ENCODE data around the gene DYRK3. TPM values are rescaled to one million over a fixed set of nuclear protein-coding genes. Genes with fewer than 3 reads are reported as not detected.

The DYRK3 gene
- polyA plus RNA-seq, 1 donor (not counting 4 experiments of a cell fraction or from before 2014, with no cell fraction given) = 15.0 TPM

DNA sequence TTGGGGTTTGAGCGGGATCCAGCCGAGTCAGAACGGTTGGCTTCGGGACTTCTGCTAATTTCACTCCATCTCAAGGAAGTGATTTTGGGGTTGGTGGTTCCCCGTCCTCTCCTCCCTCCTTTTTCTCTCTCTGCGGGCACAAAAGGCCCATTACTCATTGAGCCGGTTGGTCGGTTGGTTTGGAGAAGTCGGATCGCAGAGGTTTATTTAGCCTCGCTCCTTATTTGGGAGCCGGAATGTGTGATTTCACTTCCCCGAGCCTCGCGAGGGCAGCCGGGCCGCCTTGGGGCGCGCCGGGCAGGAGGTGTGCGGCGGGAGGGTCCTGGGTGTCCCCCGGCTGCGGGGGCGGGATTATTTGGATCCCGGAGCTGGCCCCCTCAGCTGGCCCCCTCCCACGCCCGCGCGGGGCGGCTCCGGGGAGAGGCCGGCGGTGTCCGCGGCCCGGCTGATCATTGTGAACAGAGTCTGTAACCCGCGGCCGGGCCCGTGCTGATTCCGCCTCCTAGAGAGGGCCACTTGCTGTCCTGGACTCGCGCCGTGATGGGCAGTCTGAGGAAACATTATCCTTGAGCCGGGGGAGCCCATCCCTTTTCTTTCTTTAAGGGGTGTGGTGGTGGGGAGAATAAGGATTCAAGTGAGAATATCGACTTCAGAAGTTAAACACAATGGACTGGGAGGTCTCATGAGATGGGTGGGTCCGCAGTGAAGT is 50.6 kb downstream of the DYRK3 start:
- no peak for TF ChIP-seq EZH2 (IDR thresholded peaks at IDR 0.05; ENCODE audit: low read length)
- TF ChIP-seq, protein P1, sequence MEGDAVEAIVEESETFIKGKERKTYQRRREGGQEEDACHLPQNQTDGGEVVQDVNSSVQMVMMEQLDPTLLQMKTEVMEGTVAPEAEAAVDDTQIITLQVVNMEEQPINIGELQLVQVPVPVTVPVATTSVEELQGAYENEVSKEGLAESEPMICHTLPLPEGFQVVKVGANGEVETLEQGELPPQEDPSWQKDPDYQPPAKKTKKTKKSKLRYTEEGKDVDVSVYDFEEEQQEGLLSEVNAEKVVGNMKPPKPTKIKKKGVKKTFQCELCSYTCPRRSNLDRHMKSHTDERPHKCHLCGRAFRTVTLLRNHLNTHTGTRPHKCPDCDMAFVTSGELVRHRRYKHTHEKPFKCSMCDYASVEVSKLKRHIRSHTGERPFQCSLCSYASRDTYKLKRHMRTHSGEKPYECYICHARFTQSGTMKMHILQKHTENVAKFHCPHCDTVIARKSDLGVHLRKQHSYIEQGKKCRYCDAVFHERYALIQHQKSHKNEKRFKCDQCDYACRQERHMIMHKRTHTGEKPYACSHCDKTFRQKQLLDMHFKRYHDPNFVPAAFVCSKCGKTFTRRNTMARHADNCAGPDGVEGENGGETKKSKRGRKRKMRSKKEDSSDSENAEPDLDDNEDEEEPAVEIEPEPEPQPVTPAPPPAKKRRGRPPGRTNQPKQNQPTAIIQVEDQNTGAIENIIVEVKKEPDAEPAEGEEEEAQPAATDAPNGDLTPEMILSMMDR (optimal IDR thresholded peaks at IDR 0.05 in 1 of 3, IDR thresholded peaks at IDR 0.05 in 1 of 3, conservative IDR thresholded peaks at IDR 0.05 in 1 of 3; ENCODE audit: extremely low read depth in 1 of 3, insufficient read depth in 2 of 3, low read length in 3 of 3) = no peak
- FAIRE-seq (no peak), DNase-seq (ENCODE audit: low read depth, low spot score) (no peak)
- H3K27ac ChIP-seq (ENCODE audit: control insufficient read depth, insufficient read depth, low read length) = peak overlapping the region; percentile 83
- peak overlapping the region; percentile 99 for H3K4me2 ChIP-seq (ENCODE audit: control insufficient read depth, extremely low read depth, insufficient read depth, low read depth, low read length)
- H2AFZ ChIP-seq (ENCODE audit: control insufficient read depth, low read length) = peak overlapping the region; percentile 68
- H4K20me1 ChIP-seq (ENCODE audit: control insufficient read depth, extremely low read depth, insufficient read depth, low read length) = peaks cover 38% of the 10 kb centered on the region
- peaks cover 29% of the 10 kb centered on the region for H3K4me1 ChIP-seq (ENCODE audit: control insufficient read depth, extremely low read depth, insufficient read depth, low read length)
- H3K4me3 ChIP-seq (ENCODE audit: control insufficient read depth in 2 of 3, extremely low read depth in 1 of 3, insufficient read depth in 2 of 3, low read depth in 1 of 3, low read length in 3 of 3) = peak overlapping the region; percentile 75 to 90 (median 84)
- H3K27me3 ChIP-seq (ENCODE audit: control insufficient read depth, extremely low read depth, insufficient read depth, low read length) = peaks cover 10% of the 10 kb centered on the region
- H3K36me3 ChIP-seq (ENCODE audit: control insufficient read depth in 2 of 2, extremely low read depth in 1 of 2, insufficient read depth in 2 of 2, low read length in 2 of 2) = peaks cover 0 to 2% of the 10 kb centered on the region in 2 experiments
- dilution Hi-C loops (cut with MboI; ENCODE audit: extremely low pct_ligation_motif_present, low sequenced_read_pairs) = no loop called here
- no peaks in the 10 kb centered on the region for H3K9me3 ChIP-seq (ENCODE audit: control insufficient read depth, low read depth, low read length)
- peak overlapping the region; percentile 93 for H3K9ac ChIP-seq (ENCODE audit: control insufficient read depth, extremely low read depth, insufficient read depth, low read length)
- peaks cover 56% of the 10 kb centered on the region for H3K79me2 ChIP-seq (ENCODE audit: control insufficient read depth, insufficient read depth, low read length)
- H3K9me1 ChIP-seq (ENCODE audit: control insufficient read depth, extremely low read depth, insufficient read depth, low read length) = peaks cover 11% of the 10 kb centered on the region

DNA sequence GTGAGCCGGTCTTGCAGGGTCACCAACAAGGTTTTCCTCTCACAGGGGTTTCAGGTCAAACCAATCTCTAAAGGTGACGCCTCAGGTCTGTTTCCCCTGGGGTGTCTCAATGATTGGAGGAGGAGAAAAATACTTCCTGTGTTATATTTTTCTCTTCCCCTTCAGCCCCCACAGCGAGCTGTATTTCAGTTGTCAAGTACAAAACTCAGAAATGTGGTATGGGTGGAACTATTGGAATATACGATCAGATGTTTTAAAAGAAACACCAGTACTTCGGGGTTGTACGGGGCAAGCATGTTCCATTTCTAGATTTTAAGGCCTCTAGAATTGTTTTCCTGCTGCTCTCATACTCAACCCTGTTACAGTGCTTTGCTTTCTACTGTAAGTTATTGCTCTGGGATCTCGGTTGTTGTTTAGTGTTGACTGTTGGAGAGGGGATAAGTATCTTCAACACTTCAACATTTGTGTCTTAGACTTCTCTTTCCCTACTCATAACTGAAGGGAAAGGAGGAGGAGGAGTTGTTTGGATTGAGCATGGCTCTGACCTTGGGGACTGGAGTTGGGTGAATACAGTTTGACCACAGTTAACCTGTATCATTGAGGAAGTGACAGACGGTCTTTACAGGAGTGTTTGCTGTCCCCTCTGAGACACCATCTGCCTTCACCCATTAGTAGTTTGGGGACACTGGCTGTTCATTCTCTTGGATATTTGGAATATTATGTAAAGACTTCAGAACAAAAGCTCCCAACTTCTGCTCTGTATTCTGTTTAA is 51.3 kb downstream of the DYRK3 start:
- peak overlapping the region; percentile 99 for H3K4me2 ChIP-seq (ENCODE audit: control insufficient read depth, extremely low read depth, insufficient read depth, low read depth, low read length)
- peak overlapping the region; percentile 83 for H3K27ac ChIP-seq (ENCODE audit: control insufficient read depth, insufficient read depth, low read length)
- peaks cover 0 to 2% of the 10 kb centered on the region in 2 experiments for H3K36me3 ChIP-seq (ENCODE audit: control insufficient read depth in 2 of 2, extremely low read depth in 1 of 2, insufficient read depth in 2 of 2, low read length in 2 of 2)
- no peaks in the 10 kb centered on the region for H3K9me3 ChIP-seq (ENCODE audit: control insufficient read depth, low read depth, low read length)
- DNase-seq (ENCODE audit: low read depth, low spot score) (no peak), FAIRE-seq (no peak)
- peak overlapping the region; percentile 93 for H3K9ac ChIP-seq (ENCODE audit: control insufficient read depth, extremely low read depth, insufficient read depth, low read length)
- peaks cover 12% of the 10 kb centered on the region for H3K9me1 ChIP-seq (ENCODE audit: control insufficient read depth, extremely low read depth, insufficient read depth, low read length)
- peak overlapping the region; percentile 75 to 90 (median 84) for H3K4me3 ChIP-seq (ENCODE audit: control insufficient read depth in 2 of 3, extremely low read depth in 1 of 3, insufficient read depth in 2 of 3, low read depth in 1 of 3, low read length in 3 of 3)
- TF ChIP-seq, protein P1 (optimal IDR thresholded peaks at IDR 0.05 in 1 of 3, IDR thresholded peaks at IDR 0.05 in 1 of 3, conservative IDR thresholded peaks at IDR 0.05 in 1 of 3; ENCODE audit: extremely low read depth in 1 of 3, insufficient read depth in 2 of 3, low read length in 3 of 3) = no peak
- no peak for TF ChIP-seq EZH2 (IDR thresholded peaks at IDR 0.05; ENCODE audit: low read length)
- peaks cover 10% of the 10 kb centered on the region for H3K27me3 ChIP-seq (ENCODE audit: control insufficient read depth, extremely low read depth, insufficient read depth, low read length)
- H3K4me1 ChIP-seq (ENCODE audit: control insufficient read depth, extremely low read depth, insufficient read depth, low read length) = peaks cover 29% of the 10 kb centered on the region
- peaks cover 63% of the 10 kb centered on the region for H3K79me2 ChIP-seq (ENCODE audit: control insufficient read depth, insufficient read depth, low read length)
- peak overlapping the region; percentile 20 for H2AFZ ChIP-seq (ENCODE audit: control insufficient read depth, low read length)
- dilution Hi-C loops (cut with MboI; ENCODE audit: extremely low pct_ligation_motif_present, low sequenced_read_pairs) = no loop called here
- peaks cover 43% of the 10 kb centered on the region for H4K20me1 ChIP-seq (ENCODE audit: control insufficient read depth, extremely low read depth, insufficient read depth, low read length)

Data from keratinocyte (primary cell).